C1 segment of cervical spinal cord (tissue), 14 donors: ENCODE measurements around the gene PTPRCAP.
A peak's percentile ranks its signal among the peaks of the same experiment; 100 is the strongest.
"Not testable (repeated sequence)": the region's sequence is repeated elsewhere in the genome, so short reads cannot be mapped to it uniquely, and the experiment has no call there.

Source experiments
- DNase-seq, 14 donors: peaks; one replicate each; lab custom pipeline; 2025; lab: John Stamatoyannopoulos, UW

PTPRCAP gene

DNA sequence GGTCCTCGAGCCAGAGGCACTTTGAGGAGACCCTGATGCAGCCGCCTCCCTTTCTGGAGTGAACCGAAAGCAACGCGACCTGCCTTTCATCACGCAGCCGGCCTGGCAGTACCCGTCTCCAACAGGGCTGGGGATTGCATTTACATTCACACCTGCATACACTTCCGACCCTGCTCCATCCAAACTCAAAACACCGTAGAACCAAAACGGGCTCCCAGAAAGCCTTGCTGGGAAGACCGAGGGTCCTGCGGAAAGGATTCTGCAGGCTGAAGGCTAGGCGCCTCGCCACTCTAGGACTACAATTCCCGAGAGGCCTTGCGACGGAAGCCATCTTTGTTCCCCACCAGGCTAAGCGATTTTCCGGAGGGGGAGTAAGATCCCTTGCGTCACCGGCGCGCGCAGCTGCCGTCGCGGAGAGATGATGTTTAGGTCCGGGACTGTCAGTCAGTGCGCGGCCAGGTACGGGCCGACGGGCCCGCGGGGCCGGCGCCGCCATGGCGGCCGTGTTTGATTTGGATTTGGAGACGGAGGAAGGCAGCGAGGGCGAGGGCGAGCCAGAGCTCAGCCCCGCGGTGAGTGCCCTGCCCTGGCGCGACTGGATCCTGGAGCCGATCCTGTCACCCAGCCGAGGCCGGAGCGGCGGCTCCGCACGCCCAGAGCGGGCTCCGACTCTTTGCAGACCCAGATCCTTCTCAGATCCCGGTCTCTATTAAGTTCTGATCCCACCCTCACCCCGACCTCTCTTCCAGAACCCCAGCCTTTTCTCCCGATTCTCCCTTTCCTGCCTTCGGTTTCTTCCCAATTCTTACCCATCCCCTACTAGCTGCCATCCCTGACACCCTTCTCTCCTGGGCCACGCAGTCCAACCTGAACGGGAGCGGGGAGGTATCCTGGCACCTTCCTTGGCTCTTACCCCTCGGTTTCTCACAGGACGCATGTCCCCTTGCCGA lies 9.2 kb downstream of the PTPRCAP start, which contains the start of gene RPS6KB2:
Gene RPS6KB2, plus strand, starts transcription at position 443 of the 950 bp plus-strand sequence. Its CDS starts 52 bp downstream, at position 495.
- DNase-seq, result peak; percentile 63 to 98 (median 96)

DNA sequence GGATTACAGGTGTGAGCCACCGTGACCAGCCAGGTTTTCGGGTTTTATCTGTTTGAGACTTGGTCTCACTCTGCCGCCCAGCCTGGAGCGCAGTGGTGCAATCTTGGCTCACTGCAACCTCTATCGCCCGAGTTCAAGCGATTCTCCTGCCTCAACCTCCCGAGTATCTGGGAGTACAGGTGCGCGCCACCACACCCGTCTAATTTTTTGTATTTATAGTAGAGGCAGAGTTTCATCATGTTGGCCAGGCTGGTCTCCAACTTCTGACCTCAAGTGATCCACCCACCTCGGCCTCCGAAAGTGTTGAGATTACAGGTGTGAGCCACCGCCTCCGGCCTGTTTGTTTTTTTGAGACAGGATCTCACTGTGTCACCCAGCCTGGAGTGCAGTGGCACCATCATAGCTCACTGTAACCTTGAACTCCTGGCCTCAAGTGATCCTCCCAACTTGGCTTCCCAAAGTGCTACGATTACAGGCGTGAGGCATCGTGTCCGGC lies 10.1 kb downstream of the PTPRCAP start:
- DNase-seq, result not testable (repeated sequence)

DNA sequence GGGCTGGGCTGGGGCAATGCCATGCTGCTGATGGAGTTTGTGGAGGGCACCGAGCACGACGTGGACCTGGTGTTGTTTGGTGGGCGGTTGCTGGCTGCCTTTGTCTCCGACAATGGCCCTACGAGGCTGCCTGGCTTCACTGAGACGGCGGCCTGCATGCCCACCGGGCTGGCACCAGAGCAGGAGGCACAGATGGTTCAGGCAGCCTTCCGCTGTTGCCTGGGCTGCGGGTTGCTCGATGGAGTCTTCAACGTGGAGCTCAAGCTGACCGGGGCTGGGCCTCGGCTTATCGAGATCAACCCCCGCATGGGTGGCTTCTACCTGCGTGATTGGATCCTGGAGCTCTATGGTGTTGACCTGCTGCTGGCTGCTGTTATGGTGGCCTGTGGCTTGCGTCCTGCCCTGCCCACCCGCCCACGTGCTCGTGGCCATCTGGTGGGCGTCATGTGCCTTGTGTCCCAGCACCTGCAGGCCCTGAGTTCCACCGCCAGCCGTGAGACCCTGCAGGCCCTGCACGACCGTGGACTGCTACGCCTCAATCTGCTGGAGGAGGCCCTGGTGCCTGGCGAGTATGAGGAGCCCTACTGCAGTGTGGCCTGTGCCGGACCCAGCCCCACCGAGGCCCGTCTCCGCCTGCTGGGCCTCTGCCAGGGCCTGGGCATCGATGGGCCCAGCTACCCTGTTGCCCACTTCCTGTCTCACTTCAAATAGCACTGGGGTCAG lies 13.4 kb downstream of the PTPRCAP start:
- no peak for DNase-seq

DNA sequence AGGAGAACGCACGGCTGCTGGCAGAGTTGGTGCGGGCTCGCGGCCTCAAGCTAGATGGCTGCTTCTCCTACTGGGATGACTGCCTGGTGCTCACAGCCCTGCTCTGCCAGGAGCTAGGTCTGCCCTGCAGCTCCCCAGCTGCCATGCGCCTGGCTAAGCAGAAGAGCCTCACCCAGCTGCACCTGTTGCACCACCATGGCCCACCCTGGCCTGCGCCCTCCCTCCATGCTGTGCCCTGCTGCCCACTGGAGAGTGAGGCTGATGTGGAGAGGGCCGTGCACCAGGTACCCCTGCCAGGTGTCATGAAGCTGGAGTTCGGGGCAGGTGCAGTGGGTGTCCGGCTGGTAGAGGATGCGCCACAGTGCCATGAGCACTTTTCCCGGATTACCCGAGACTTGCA lies 14.0 kb downstream of the PTPRCAP start:
- no peak for DNase-seq

DNA sequence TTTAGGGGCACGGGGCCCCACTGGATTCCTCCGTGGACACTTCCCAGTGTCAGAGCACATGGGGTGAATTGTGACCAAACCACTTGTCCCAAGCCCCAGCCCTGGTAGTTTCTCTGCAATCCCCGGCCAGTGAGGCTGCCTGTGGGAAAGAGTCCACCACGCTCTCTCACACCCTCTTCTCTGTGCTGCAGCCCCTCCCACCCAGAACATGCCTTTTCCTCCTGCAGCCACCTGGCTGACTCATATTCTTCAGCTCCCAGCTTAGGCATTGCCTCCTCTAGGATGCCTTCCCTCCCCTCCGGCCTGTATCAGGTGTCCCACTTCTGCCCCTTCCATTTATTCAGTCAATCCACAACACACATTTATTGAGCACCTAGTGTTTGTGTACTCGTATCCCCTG lies 14.6 kb downstream of the PTPRCAP start:
- no peak for DNase-seq

DNA sequence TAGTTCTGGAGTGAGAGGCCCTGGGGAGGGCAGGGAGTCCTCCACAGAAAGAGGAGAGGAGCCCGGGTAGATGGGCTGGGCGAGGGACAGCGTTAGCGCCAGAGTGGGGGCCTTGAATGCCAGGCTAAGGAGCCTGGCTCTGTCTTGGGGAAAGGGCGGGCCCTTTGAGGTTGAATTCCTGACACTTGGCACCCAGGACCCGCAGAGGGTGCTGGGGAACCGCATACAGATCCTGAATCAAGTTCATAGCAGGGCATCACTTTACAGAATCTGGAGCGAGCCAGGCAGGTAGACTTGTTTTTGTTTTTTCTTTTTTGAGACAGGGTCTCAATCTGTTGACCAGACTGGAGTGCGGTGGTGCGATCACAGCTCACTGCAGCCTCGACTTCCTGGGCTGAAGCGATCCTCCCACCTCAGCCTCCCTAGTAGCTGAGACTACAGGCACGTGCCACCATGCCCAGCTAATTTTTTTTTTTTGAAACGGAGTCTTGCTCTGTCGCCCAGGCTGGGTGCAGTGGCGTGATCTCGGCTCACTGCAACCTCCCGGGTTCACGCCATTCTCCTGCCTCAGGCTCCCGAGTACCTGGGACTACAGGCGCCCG lies 16.0 kb downstream of the PTPRCAP start:
- DNase-seq, result no peak

DNA sequence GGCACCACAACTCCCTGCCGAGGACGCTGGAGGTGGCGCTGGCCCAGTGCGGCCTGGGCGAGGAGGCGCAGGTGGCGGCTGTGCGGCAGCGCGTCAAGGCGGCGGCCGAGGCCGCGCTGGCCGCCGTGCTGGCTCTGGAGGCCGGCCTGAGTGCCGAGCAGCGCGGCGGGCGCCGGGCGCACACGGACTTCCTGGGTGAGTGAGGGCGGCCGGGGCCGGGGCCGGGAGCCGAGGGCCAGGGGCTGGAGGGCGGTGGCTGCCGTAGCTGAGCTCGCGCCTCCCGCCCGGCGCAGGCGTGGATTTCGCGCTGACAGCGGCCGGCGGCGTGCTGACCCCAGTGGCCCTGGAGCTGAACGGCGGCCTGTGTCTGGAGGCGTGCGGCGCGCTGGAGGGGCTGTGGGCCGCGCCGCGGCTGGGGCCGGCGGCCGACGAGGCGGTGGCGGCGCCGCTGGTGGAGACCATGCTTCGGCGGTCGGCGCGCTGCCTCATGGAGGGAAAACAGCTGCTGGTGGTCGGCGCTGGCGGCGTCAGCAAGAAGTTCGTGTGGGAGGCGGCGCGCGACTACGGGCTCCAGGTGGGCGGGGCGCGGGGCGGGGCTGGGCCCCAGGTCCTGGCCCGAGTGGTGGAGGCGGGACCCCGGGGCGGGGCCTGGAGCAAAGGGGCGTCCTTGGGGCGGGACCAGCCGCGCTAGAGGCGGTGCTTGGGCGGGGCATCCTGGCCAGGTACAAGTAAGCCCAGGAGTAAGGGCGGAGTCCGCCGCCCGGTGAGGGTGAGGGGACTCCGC lies 16.6 kb downstream of the PTPRCAP start:
- DNase-seq, result peak; percentile 35 to 91 (median 79)

DNA sequence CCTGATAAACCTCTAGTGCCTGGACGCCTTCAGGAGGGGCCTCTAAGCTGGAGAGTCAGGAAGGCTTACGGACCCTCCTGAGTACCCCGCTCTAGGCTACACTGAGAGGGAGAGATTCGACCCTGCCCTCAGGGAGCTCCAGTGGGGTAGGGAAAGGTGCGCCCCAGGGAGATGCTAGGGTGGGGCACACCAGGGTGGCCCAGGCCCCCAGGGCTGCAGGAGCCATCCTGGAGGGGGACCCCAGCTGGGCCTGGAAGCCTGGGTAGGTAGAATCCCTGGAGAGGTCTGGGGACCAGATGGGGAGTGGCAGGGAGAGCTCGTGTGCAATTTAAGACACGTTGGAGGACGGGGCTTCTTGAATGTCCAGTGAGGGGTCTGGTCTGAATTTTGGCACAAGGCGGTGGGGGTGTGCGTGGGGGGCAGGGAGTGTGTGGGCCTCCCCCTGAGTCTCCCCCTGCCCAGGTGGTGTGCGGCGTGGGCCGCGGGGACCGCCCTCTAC lies 17.3 kb downstream of the PTPRCAP start:
- DNase-seq, result no peak

DNA sequence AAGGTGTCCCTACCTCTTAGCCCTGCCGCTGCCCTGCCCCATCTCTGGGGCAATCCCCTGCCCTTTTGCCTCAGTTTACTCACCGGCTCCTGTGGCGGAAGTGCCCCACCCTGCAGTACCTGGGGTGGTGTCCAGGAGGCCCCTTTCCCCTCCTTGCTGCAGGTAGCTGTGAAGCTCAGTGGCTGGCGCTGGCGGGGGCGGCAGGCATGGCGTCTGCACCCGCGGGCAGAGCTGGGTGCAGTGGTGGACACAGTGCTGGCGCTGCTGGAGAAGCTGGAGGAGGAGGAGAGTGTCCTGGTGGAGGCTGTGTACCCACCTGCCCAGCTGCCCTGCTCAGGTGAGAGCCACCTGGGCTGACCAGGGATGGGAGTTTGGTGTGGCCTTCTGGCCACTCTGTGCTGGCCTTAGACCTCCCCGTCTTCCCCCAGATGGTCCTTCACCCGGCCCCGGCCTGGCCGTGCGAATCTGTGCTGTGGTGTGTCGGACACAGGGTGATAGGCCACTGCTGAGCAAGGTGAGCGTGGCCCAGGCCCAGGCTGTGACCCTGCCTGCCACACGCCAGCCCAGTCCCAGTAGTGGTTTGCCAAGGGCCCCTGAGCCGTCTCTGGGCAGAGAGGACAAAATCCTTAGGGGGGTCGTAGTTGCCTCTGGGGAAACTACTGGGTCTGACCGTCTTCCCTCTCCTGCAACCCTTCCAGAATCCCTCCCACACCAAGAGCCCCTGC lies 18.0 kb downstream of the PTPRCAP start:
- DNase-seq, result no peak

DNA sequence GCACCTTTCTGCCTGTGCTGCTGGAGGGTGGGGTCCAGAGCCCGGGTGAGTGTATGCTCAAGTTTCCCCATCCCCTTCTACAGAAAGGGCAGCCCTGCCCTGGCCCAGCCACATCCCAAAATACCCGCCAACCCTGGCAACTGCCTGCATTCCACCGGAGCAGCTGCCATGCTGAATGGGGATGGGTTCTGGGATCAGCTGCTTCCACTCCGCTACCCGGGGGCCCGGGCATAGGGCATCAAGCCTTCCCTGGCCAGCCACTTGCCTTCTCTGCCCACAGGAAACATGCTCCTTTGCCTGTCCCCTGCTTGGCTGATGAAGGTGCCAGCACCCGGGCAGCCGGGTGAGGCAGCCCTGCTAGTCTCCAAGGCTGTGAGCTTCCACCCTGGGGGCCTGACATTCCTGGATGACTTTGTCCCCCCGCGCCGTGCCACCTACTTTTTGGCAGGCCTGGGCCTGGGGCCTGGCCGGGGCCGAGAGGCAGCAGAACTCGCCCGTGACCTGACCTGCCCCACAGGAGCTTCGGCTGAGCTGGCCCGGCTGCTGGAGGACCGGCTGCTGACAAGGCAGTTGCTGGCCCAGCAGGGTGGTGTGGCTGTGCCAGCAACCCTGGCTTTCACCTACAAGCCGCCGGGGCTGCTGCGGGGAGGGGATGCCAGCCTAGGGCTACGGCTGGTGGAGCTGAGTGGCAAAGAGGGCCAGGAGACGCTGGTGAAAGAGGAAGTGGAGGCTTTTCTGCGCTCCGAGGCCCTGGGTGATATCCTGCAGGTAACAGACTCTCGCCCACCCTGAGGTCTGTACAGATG lies 18.8 kb downstream of the PTPRCAP start:
- peak in 5 of 14 donors; percentile 45 to 83 (median 58) for DNase-seq

DNA sequence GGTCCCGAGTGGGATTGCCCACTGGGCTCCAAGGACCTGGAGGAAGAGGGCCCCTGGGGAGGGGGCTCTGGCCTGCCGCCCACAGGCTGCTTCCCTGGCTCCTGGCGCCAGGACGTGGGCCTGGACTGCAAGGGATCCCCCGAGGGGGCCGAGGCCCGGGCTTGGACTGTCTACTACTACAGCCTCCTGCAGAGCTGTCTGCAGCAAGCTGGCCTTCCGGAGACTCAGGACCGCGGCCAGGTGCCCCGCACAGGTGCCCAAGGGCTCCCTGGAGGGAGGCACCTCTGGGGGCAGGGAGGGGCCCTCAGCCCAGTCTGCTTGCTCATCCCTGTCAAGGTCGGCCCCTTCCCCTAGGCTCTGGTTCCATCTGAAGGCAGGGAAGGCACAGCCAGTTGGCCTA lies 20.1 kb downstream of the PTPRCAP start:
- DNase-seq, result no peak

DNA sequence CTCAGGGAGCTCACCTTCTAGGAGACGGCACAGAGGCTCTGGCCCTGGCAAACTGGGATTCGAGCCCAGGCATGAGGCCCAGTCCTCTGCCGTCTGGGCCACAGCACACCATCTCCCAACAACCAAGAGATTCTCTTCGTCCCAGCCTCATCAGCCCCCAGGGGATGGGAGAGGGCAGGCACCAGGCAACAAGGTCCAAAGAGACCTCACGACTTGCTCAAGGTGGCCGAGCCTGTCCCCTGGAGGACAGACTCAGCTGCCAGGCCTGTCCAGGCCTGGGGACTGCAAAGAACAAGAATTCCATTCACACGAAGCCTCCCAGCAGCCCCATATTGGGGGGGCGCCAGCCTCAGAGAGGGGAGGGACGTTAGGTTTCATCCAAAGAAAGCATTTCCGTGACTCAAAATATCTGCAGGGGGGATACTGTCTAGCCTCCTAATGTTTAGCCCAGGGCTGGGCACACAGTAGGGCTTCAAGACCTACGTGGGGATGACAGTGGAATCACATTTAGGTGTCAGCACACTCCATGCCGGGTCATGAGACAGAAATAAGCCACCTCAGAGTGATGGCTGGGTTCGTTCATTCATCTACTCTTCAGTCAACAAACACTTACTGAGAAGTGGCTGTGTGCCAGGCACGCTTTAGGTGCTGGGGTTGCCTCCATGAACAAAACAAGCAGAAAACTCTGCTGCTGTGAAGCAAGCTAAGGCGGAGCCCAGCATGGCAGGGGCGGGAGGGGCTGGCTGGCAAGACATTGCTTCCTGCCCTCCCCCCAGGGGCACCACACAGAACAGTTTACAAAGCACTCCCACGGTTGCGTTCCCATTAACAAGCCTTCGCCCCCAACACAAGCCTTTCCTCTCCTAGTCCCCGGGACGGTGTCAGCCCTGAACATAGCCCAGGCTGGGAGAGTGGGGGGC lies 20.8 kb downstream of the PTPRCAP start:
- DNase-seq, result peak in 5 of 14 donors; percentile 18 to 46 (median 32)

DNA sequence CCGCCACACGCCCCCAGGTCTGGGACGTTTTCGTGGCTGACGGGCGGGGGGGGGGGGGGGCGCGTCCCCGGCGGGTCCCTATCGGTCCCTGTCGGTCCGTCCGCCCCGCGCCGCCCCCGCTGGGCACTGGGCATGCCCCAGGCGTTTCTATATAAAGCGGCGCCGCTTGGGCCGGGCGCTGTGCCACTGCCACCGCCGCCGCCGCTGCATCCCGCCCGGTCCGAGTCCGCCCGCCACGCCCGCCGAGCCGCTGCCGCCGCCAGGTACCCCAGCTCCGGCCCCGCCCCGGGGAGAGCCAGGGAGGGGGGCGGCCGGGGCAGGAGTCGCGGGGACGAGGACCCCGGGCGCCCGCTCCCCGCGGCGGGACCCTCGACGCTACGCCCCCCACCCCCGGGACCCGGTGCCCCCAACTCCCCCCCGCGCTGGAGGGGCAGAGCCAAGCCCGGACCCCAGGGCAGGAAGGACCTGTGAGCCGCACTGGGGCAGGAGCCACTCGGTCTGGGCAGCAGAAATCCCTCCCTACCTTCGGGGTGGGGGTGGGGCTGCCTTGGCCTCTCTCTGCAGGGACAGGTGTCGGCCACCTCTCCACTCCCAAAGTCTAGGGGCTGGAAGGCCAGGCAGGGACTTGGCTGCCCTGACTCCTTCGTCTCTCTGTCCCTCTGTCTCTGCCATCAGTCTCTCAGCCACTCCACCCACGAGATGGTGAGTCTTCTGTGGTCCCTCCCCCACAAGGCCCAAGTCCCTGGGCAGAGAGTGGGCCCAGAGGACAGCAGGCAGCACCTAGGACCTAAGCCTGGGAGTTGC lies 21.8 kb downstream of the PTPRCAP start, which contains the start of gene CARNS1:
Gene CARNS1, plus strand, starts transcription at position 178 of the 804 bp plus-strand sequence. Its CDS starts 522 bp downstream, at position 700.
- DNase-seq, result peak in 5 of 14 donors; percentile 35 to 80 (median 76)

DNA sequence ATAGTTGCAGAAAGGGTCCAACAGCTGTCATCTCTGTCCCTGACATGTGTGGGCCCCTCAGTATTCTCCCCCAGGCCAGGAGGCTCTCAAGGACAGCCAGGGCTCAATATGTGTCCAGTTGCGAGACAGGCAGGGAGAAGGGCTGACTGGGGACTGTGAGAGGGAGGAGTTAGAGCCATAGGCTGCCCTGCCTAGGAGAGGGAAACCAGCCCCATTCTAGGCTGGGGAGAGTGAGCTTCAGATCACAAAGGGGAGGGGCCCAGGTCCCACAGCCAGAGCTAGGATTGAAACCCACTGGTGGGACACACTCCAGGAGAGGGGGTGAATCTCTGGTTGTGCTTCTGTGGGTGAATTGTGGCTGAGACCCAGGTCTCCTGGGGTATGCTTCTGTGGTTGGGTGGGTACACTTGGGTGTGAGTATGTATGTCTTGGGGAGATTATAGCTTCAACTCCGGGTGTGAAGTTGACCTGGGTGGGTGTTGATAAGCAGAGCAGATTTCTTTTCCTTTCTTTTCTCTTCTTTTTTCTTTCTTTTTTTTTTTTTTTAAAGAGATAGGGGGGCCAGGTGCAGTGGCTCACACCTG lies 24.1 kb downstream of the PTPRCAP start:
- peak in 2 of 14 donors; percentile 18 to 43 for DNase-seq

DNA sequence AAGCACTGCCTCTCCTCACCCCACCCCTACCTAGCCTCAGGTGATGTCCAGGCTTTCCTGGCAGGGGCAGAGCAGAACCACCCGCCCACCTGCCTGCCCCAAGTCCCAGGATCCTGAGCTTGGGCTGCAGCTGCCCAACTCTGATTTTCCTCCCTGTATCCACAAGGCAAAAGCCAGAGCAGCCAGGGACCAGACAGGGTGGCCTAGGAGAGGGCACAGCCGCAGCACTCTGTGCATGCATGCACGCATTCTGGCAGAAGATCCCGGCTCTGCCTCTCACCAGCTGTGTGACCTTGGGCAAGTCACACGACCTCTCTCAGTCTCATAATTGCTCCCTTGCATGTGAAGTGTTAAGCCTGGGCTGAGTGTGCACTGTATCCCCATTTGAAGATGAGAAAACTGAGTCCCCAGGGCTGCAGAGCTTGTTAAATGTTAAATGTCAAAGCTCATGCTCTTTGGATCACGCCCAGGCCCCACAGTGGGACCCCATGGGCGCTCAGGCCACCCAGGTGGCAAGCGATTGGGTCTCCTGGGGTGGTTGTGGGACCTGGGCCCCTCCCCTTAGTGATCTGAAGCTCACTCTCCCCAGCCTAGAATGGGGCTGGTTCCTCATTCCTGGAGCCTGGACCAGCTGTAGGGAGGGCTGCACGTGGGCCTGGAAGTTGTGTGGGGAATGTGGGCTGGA lies 24.8 kb downstream of the PTPRCAP start:
- no peak for DNase-seq

DNA sequence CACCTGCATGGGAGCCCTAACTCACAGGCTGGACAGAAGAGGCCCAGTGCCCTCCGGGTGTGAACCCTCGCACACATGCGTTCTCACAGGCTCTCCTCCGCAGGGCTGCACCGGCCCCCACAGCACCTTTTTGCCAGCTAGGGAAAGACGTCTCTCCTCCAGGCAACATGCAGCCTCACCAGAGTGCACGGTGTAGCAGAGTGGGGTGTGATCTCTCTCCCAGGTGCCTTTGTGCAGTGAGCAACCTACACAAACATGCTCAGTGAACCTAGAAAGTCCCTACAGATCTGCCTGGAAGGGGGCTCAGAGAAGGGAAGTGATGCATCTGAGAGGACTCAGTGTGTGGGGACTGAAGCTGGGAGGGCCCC lies 25.7 kb downstream of the PTPRCAP start:
- DNase-seq, result peak in 1 of 14 donors; percentile 33
